GM12892 (cell line): ENCODE measurements around the gene SDF4.

Source experiments
- POLR2A ChIP-seq: IDR thresholded peaks from 2 replicates; pipeline ENCODE4 v1.6.1; 2011; ENCODE audit warnings: low read depth, low read length, control low read depth
- POLR2AphosphoS5 ChIP-seq: IDR thresholded peaks from 2 replicates; pipeline ENCODE4 v1.6.1; 2011; ENCODE audit warnings: low read depth, low read length, control low read depth
- TAF1 ChIP-seq: IDR thresholded peaks from 2 replicates; pipeline ENCODE4 v1.6.1; 2011; ENCODE audit warnings: low read depth, mild to moderate bottlenecking, control low read depth, low read length, borderline replicate concordance

GRCh38 chr1:1183833-1184775 lies 47.7 kb downstream of the SDF4 start:
- TF ChIP-seq POLR2A (no peak), TAF1 (no peak), POLR2AphosphoS5 (no peak)
